A172 (cell line): ENCODE measurements around the gene CCDC192. TPM values are rescaled to one million over a fixed set of nuclear protein-coding genes. Genes with fewer than 3 reads are reported as not detected.
"Not testable (repeated sequence)": the region's sequence is repeated elsewhere in the genome, so short reads cannot be mapped to it uniquely, and the experiment has no call there.

Experiments used
- DNase-seq: peaks from one replicate; pipeline ENCODE4 v3.0.0-alpha.2; 2015; ENCODE audit warnings: low spot score
- total RNA-seq: library from RNA; depleted of rRNA; stranded (reverse); fragments of >200 nt; shearing (Covaris generic); gene quantifications from 2 replicates; pipeline ENCODE4 v1.2.3, GENCODE V29; 2014

CCDC192 gene
- total RNA-seq, 1 experiment from 2014 or later, result not detected

DNA sequence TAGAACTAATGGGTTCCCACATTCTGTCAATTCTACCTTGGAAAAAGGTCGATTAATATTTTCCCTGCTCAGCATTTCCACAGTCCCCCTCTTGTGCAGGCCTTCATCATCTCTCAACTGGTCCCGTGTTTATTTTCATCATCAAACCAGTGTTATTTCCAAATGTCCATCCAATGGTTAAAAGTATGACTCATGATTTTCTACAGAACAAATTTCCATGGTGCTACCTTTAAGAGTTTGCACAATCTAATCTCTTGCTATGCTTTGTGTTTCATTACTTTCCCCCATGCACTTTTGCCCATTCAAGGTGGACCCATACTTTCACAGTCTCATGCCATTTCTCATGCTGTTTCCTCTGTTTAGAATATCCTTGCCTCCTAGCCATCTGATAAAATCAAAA lies 143.7 kb downstream of the CCDC192 start:
- no peak for DNase-seq

DNA sequence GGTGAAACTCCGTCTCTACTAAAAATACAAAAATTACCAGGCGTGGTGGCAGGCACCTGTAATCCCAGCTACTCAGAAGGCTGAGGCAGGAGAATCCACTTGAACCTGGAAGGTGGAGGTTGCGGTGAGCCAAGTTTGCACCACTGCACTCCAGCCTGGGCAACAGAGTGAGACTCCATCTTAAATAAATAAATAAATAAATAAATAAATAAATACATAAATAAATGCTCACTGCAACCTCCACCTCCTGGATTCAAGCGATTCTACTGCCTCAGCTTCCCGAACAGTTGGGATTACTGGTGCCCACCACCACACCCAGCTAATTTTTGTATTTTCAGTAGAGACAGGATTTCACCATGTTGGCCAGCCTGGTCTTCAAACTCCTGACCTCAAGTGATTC lies 144.4 kb downstream of the CCDC192 start:
- DNase-seq, result not testable (repeated sequence)

DNA sequence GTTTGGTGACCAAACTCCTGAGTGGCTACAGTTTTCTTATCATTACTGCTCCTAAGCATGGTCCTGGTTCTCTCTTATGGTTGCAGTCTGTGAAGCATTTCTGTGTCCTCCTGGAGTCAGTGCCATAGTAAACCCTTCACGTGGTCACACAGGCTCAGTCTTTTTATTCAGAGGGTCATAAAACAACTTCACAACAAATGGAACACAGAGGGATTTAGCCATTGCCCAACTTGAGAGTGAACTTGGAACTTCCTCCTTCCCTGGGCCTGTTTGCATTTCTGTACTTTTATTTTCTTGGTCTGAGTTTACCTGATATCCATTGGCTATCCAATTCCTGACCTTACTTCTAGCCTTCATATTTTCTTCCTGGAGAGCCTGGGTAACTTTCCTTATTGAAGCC lies 144.9 kb downstream of the CCDC192 start:
- no peak for DNase-seq

DNA sequence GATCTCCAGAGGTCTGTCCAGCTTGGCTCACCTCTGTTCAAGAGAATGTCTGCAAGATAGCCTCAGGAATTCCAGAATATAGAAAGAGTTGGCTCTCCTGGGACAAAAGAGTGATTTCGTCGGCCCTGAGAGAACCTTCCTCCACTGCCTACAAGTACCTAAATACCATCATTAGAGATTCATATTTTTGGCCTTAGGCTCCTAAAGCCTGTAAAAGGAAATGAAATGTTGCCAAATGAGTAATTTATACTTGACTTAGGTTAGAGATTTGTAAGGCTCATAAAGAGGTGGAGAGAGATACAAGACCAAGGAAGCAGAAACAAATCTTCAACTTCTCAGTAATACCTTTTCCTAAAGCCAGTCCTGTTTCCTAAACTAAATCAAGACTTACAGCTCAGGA lies 146.2 kb downstream of the CCDC192 start:
- DNase-seq, result no peak

DNA sequence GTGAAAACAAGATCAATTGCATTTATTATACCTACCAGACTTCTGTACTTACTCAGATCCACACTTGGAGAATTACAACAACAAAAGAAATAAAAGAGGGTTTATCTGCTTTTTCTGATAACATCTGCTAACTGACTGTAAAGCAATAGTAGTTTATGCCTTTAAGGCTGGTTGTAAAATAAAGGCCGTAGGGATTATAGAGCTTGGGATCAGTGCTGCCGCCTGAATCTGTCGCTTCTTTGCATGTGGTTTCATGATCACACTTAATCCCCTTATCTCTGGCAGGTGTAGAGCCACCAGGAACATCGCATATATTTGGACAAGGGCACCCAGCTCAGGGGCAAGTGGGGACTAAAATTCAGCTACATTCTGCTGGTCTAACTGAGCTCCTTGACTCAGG lies 146.7 kb downstream of the CCDC192 start:
- DNase-seq, result no peak

DNA sequence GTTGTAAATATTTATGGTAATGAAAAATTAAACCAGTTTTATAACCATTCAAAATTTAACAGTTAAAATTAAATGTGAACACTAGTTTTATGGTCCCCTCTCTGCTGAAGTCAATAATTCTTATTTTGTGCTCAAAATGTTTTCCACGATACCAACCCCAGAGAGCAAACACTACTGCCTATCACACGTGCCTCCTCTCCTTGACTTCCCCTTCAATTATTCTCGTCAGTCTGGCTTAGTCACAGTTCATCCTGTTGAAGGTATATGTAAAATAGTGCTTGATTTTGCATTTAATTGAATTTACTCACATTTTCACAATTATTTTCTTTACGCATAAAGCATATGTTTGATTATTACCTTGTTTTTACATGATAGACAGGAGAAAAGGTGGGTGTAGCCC lies 148.8 kb downstream of the CCDC192 start:
- DNase-seq, result no peak

DNA sequence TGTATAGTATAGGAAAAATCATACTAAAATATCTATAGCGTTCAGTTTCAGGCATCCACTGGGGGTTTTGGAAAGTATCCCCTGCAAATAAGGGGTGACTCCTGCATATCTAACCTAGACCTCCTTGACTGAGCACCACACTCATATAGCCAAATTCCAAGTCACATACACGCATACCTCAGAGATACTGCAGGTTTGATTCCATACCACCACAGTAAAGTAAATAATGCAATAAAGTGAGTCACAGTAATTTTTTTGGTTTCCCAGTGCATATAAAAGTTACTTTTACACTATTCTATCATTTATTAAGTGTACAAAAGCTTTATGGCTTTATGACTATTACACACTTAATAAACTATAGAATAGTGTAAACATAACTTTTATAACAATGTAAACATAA lies 151.3 kb downstream of the CCDC192 start:
- DNase-seq, result no peak

DNA sequence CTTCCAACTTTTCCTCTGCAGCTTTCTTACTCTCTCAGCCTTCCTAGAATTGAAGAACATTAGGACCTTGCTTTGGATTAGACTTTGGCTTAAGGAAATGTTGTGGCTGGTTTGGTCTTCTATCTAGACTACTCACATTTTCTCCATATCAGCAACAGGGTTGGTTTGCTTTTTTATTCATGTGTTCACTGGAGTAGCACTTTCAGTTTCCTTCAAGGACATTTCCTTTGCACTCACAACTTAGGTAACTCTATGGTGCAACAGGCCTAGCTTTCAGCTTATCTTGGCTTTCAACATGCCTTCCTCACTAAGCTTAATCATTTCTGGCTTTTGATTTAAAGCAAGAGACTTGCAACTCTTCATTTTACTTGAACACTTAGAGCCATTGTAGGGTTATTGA lies 153.1 kb downstream of the CCDC192 start:
- no peak for DNase-seq

DNA sequence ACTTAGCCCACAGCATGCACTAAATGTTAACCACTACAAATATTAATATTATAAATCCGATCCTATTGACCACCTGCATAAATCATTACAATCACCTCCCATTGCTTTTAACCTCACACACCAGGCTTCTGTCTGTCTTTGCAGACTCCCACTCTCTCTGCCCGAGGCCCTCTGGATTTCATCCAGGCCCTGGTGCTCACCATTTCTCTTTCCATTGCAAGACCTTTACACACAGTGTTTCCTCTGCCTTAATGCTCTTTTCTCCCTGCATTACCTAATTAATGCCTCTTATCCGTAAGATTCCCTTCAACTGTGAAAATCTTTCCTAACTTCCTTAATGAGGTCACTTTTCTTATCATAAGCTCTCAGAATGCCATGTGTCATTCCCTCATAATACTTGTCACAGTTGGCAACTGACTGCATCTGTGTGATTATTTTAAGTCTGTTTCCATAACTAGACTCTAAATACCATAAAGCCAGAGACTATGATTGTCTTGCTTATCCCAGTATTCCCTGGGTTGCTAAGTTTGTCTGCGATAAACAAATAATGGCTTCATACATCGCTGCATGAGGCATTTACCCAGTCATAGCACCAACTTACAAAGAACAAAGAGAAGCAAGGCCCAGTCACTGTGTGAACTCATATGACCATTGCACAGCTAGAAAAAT lies 155.1 kb downstream of the CCDC192 start:
- DNase-seq, result no peak

DNA sequence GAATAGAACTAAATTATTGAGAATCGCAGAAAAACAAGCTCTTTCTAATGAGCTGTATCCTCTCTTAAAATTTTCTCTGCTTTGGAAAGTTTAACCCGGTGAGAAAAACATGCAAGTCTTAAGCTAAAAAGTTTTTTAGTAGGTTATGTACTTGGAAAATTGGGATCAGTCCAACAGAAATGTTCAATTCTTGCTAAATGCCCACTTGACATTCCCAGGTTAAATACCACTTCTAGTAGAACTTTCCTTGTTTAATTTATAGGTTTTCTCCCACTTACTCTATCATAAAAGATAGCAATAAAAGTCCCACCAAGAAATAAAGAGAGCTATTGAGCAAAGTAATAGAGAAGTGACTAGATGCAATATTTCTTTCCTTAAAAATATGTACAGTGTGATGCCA lies 157.1 kb downstream of the CCDC192 start:
- no peak for DNase-seq

DNA sequence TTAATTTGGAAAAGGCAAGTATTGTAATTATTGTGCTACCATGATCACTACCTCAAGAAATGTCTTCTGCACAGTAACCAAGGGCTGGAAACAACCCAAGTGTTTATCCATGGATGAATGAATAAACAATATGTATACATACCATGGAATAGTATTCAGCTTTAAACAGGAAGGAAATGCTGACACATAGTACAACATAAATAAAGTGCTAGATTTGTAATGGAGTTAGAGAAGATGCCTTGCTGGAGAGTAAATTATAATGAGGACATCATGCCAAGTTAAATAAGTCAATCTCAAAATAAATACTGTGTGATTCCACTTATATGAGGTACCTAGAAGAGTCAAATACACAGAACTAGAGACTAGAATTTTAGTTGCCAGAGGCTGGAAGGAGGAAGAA lies 160.0 kb downstream of the CCDC192 start:
- DNase-seq, result no peak

DNA sequence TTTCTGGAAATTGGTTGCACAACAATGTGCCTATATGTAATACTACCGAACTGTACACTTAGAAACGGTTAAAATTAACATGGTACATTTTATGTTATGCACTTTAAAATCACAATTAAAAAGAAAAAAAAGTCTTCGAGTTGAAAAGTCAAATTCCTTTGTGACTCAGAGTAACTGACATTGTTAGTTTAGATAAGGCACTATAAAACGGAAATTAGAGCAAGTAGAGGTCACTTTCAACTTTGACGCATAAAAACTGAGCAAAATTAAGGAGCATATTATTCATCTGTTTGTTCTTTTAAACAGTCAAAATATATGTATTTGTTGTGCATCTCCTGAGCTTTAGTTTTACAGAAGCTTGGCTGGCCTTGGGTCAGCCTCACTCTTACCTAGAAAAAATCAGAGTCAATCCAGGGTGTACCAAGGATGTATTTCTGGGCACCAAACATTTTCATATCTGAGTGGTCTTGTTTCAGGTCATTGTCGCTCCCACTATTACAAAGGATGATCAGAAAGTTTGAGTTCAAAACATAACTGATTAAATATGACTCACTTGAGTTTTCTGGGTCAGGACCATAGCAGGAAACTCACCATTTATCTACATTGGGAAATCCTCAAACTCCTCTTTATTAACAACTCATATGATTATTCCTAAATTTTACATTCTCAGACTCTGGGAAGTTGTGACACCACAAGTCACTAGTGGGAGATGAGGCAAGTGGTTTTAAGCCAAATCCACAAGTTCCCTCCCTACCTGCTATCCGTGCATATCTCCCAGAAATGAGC lies 160.6 kb downstream of the CCDC192 start:
- peak; percentile 30 for DNase-seq

DNA sequence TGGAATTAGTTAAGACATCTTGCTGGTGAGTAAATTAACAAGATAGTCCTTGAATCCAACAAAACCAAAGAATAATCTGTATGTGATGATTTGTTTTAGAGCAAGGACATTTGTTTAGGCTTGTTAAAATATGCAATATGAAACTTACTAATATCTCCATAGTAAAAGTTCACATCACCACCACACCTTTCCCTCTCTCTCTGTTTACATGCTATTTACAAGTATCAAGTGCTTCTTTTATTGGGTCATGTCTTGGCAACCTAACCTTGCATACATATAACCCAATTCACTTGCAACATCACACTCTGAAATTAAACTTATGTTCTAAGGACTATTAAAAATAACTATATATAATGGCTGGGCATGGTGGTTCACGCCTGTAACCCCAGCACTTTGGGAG lies 161.3 kb downstream of the CCDC192 start:
- no peak for DNase-seq

DNA sequence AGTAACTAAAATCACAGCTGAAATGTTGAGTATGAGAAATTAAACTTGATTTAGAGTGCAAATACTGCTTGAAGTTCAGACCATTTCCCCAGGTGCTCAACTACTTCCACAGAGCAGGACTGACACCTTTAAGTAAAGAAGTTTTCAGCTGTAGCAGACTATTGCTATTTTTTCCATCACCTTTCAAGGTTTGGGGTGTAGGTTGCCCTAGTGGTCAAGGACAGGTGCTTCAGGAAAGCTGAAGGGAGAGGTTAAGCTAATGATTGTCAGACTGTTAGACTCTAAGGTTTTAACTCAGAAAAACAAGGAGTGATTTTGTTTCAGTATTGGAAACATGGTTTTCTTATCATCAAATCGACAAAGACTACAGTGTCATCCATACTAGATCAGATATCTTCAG lies 162.1 kb downstream of the CCDC192 start:
- no peak for DNase-seq

DNA sequence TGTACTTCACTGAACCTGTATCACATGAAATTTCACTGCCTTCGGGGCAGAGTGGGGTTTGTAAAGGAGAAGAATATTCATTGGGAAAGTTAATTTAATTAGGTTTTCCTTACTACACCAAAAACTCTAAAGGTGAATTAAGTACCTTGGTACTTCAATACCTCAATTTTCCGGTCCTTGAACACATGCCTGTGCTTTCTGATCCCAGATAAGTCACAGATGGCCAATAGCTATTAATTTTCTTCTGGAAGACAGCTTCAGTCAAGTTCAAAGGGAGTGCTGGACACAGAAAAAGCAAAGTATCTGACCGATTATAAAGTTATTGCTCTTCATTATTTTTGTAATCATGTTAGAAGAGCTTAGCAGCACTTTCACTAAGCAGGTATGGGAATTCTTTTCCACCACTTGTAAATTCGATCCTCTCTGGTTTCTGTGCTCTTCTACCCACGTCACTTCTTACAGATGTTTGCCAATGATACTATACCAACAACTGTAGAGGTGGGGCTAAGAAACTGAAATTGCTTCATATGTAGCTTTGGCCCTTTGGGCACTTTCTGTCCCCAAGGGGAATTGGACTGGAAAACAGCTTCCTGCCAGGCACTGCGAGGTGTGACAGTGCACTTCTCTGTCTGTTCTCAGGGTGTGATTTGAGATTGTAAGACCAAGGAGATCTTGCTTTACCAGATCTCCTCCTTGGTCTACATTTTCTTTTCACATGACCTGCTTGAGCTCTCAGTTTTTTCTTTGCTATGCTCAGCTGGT lies 164.0 kb downstream of the CCDC192 start:
- DNase-seq, result no peak

DNA sequence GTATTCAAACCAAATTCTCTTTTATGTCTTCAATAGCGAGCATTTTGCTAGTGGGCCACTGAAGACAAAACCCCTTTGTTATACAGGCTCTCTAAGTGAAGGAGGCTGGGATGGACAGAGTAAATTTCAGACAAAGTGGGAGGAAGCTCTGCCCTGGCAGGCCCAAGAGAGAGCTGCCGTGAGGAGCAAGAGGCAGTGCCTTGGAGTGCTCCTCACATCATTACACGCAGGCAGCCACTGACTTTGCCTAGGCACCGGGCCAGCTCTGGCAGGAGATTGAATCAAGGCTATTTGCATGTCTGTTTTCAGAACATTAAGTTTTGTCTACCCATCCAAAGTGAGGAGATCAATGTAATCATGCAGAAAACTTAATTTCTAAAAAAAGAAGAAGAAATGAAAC lies 167.7 kb downstream of the CCDC192 start:
- no peak for DNase-seq

DNA sequence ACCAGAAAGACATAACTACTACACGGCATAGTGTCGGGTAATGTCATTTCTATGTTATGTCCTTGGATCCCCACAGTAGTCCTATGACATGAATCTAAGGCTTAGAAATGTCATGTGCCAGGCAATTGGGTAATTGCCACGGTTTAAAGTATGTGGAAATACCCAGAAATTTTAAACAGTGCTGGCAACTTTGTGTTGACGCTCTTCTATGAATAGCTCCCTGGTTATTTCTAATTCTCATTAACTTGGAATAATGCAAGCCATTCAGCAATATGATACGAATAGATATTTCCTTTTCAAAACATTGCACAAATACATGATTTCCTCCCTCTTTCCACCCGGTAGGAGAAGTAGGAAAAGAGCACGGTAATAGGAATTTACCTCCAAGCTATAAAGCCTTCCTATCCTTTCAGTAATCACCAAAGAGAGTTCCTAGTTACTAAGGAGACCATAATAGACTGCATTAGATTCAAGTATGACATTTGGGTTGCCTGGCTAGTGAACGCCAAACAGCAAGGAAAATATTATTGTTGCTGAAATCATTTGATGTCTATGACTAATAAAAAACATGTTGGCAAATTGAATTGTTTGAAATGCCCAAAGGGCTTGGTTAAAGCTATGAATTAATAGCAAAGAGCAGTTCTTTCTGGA lies 168.4 kb downstream of the CCDC192 start:
- DNase-seq, result no peak

DNA sequence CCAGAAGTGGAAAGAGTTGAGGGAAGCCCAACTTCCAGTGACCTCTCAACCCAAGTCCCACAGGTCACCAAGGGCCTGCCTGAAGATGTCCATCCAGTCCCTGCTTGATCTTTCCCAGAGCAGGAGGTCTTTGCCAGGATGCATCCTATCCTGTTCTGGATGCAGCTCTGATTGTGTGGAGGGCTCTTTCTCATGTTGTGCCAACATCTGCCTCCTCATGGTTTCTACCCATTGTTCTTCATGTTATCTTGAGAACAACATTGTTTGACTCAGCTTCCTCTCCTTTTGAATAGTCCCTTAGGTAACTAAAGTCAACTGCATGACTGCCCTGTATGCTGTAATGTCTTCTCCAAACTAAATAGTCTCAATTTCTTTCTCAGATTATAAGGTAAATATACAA lies 169.3 kb downstream of the CCDC192 start:
- no peak for DNase-seq

DNA sequence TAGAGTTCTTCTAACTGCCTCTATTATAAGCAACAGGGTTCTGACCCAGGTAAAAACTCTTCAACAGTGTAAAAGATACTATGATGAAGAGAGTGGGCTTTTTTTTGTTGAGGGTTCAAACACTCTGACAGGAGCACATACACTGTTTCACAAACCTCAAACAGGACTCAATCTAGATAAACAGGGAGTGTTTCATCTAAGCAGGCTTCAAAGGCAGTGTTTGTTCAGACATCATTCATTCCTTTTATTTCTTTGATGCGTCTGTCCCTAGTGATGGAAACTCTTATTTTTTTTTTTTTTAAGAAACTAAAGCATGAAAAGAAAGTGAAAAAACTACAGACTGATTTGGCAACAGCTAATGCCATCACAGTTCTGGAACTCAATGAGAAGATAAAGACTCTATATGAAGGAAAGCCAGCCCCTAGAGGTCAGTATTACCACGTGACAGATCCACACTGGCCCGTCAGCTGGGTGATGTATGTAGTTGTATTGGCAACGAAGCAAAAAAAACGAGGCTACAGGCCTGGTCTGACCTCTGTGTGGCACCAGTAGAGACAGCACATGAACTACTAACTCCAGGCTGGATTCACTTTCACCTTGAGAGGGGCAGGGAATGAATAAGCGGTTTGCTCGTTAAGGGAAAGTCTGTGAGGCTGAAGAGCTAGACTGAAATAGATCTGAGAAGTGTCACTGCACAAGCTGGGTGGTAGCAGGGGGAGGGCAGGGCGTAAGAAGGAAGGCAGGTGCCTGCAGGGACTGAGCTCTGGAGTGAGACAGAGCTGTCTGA lies 172.2 kb downstream of the CCDC192 start:
- peak; percentile 74 for DNase-seq

DNA sequence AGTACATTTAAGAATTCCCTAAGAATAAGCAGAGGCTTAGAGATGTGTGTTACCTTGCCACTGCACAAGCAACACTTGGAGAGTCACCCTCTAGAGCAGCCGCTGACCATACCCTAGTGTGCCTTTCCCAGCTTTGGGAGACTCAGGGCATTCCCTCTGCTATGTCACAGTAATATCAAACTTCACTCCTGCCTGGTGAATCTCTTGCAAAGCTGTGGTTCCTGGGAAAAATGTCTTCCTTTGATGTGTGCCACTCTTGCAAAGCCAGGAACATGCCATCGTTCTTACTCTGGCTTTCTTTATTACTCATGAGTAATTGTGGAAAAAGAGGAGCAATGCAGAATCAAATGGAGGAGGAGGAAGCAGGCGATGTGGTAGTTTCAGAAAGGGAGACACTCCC lies 173.2 kb downstream of the CCDC192 start:
- DNase-seq, result peak; percentile 11

DNA sequence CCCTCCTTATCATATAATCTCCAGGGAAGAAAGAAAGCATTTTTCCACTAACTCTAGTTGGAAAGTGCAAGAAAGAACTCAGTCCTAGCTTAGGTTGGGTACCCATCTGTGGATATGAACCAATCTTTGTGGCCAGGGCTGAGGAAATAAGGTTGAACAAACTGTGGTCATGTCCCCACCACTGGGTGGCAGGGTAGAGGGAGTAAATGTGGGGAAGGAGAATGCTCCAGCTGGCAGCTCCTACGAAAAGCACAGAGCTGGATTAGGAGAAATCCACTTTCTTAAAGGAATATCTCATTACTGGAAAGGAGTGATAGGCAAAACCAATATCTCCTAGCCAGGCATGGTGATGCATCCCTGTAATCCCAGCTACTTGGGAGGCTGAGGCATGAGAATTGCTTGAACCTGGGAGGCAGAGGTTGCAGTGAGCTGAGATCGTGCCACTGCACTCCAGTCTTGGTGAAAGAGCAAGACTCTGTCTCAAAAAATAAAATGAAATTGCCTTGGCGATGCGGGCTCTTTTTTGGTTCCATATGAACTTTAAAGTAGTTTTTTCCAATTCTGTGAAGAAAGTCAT lies 175.1 kb downstream of the CCDC192 start:
- peak; percentile 65 for DNase-seq
